Cerebellar nuclear complex (tissue), 1 donor: ENCODE measurements around the gene NOL11.
"Not testable (repeated sequence)": the region's sequence is repeated elsewhere in the genome, so short reads cannot be mapped to it uniquely, and the experiment has no call there.

Experiments used
- DNase-seq, 2 experiments: peaks; one replicate each; lab custom pipeline; 2025; lab: John Stamatoyannopoulos, UW

Gene NOL11

DNA sequence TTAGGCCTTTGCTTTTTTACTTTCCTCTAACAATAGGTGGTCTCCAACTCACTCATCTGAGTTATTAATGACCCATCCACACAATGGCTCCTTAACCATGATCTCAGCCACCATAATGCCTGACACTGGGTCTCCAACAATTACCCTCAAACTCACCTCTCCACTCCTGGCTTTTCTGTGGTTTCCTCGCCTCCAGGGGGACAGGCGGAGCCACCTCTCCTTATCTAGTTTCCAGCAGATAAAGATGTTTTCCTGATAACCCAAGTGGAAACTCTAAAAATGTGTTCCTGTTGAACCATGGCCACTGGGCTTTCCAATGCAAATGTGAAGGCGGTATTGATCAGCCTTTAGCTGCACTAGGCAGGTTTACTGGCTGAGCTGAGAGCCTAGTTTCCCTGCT lies 9.4 kb upstream of the NOL11 start:
- no peak for DNase-seq

- no peak for DNase-seq
Observed at GRCh38 chr17:67711916-67712315, 5.8 kb upstream of the NOL11 start.

GRCh38 chr17:67712375-67712774 lies 5.4 kb upstream of the NOL11 start:
- DNase-seq = no peak

GRCh38 chr17:67713169-67713568 lies 4.6 kb upstream of the NOL11 start:
- no peak for DNase-seq

DNA sequence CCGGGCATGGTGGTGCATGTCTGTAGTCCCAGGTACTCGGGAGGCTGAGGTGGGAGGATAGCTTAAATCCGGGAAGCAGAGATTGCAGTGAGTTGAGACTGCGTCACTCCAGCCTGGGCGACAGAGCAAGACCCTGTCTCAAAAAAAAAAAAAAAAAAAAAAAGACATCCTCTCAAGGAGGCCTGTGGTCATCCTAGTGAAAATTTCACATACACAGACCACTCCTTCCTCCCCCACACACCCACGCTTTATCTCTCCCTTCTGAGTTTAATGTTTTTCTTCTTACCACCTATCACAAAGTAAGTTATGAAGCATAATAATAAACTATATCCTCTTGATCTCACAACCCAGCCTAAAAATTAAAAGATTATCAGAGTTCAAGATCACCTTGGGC lies 1.3 kb upstream of the NOL11 start:
- no peak for DNase-seq

DNA sequence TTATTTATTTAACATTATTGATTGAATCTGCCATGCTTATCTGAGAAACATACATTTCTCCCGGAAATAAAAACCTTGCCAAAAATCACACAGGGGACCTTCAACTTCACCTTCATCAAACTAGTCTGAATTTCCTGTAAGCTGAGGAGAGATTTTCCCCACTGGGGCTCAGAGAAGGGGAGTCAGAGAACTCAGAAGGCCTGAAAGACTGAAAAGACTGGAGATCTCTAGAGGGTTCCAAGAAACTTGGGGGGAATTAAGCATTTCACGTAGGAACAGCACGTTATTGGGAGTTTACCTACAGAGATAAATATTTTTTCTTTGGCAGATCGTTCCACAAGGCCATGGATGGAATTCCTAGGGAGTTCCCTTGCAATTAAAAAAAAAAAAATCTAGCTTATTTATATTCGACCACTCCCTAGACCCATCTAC lies 528 bp upstream of the NOL11 start:
- DNase-seq = no peak

- no peak for DNase-seq
Observed at GRCh38 chr17:67718325-67718941, 697 bp downstream of the NOL11 start.

DNA sequence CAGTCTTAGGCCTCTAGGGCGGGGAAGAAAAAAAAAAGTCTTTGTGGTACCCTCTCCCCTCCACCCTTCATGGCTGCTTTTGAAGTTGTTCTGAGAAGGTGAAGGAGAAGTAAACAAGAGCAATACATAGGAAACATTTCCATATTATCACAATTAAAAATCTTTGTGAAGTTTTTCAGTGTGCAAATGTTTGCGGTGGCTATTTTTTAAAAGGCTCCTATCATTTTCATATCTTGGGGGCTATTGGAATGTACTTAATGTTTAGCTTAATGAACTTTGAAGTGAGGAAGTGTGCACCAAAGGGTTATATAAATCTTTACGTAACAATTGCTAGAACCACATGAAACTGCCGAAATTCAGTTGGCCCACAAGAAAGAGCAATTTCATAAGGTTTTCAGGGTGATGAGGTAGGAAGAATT lies 7.6 kb downstream of the NOL11 start:
- no peak for DNase-seq

DNA sequence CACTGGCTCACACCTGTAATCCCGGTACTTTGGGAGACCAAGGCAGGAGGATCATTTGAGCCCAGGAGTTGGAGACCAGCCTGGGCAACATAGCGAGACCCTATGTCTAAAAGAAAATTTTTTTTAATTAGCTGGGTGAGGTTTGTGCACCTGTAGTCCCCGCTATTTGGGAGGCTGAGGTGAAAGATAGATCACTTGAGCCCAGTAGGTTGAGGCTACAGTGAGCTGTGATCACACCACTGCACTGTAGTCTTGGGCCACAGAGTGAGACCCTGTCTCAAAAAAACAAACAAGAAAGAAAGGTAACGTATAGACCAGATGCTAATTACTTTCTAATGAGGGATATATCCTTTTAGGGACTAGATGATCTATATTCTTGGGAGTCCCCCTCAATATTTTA lies 8.1 kb downstream of the NOL11 start:
- no peak for DNase-seq

GRCh38 chr17:67727152-67728039 lies 9.7 kb downstream of the NOL11 start:
- DNase-seq = not testable (repeated sequence)

DNA sequence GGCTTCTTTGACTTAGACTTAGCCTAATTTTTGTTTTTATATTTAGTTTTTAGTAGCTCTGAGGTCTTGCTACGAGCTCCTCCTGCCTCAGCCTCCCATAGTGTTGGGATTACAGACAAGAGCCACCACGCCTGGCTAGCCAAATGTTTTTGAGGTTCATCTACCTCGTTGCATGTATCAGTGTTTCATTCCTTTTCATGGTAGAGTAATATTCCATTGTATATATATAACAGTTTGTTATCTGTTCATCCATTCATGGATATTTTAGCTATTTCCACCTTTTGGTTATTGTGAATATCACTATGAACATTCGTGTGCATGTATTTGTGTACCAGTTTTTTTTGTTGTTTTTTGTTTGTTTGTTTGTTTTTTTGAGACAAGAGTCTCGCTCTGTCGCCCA lies 12.2 kb downstream of the NOL11 start:
- no peak for DNase-seq

- no peak for DNase-seq
Observed at GRCh38 chr17:67730731-67731130, 13.0 kb downstream of the NOL11 start.

GRCh38 chr17:67733449-67733848 lies 15.7 kb downstream of the NOL11 start:
- no peak for DNase-seq

DNA sequence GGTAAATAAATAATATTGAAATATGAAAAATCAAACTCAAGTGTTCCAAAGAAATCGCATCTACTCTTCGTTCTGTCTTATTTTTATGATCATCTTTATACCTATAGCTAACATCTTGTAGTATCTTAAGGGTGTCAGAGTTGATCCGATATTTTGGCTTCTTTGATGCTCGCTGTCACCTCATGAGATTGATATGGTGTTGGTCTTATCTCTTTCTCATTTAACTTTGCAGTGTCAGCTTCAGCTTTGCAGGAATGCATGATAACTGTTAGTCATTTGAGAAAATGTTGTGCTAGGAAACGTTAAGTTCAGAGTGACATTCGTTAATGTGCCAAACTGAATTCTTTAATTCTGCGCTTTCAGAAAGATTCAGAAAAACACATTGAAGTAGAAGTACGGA lies 19.4 kb downstream of the NOL11 start:
- DNase-seq = no peak

GRCh38 chr17:67742025-67742424 lies 24.3 kb downstream of the NOL11 start:
- DNase-seq = no peak

DNA sequence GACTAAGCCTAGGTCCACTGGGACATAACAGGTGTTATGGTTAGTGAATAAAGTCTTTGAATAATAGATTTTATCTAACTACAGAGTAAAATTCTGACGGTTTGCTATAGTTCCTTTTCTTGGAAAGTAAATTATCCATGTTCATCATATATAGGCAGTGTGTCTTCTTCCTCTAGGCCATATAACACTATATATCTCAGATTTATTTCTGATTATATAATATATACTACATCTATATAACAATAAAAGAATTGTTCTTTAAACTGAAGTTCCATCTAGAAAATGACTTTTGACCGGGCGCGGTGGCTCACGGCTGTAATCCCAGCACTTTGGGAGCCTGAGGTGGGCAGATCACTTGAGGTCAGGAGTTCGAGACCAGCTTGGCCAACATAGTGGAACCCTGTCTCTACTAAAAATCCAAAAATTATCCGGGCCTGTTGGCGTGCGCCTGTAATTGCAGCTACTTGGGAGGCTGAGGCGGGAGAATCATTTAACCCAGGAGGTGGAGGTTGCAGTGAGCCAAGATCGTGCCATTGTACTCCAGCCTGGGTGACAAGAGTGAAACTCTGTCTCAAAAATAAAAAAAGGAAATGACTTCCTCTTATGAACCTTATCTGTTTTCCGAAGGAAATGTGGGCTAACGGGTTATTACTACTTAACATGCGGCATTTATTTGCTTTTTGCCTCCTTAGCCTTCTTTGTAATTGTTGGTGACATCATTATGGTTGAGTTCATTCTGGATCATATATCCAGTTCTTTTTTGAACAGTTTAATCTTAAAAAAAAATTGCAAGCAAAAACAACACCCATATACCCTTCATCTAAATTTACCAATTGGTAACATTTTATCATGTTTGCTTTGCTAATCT lies 29.2 kb downstream of the NOL11 start:
- no peak for DNase-seq

- no peak for DNase-seq
Observed at GRCh38 chr17:67747681-67748235, 30.0 kb downstream of the NOL11 start.

DNA sequence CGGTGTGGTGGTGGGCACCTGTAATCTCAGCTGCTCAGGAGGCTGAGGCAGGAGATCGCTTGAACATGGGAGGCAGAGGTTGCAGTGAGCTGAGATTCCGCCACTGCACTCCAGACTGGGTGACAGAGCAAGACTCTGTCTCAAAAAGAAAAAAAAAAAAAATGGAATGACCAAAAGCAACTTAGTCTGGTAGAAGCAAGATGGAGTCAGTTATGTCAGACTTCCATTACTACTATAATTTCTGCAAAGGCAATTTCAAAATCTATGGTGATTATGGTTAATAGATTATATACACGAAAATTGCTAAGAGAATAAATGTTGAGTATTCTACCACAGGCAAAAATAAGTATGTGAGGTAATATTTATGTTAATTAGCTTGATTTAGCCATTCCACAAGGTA lies 32.3 kb downstream of the NOL11 start:
- no peak for DNase-seq

- no peak for DNase-seq
Observed at GRCh38 chr17:67751101-67752074, 33.7 kb downstream of the NOL11 start.

GRCh38 chr17:67752160-67752559 lies 34.4 kb downstream of the NOL11 start:
- not testable (repeated sequence) for DNase-seq

GRCh38 chr17:67753026-67753425 lies 35.3 kb downstream of the NOL11 start:
- no peak for DNase-seq
